Measurements from ENCODE around the gene ERICH6.

The ERICH6 gene

DNA sequence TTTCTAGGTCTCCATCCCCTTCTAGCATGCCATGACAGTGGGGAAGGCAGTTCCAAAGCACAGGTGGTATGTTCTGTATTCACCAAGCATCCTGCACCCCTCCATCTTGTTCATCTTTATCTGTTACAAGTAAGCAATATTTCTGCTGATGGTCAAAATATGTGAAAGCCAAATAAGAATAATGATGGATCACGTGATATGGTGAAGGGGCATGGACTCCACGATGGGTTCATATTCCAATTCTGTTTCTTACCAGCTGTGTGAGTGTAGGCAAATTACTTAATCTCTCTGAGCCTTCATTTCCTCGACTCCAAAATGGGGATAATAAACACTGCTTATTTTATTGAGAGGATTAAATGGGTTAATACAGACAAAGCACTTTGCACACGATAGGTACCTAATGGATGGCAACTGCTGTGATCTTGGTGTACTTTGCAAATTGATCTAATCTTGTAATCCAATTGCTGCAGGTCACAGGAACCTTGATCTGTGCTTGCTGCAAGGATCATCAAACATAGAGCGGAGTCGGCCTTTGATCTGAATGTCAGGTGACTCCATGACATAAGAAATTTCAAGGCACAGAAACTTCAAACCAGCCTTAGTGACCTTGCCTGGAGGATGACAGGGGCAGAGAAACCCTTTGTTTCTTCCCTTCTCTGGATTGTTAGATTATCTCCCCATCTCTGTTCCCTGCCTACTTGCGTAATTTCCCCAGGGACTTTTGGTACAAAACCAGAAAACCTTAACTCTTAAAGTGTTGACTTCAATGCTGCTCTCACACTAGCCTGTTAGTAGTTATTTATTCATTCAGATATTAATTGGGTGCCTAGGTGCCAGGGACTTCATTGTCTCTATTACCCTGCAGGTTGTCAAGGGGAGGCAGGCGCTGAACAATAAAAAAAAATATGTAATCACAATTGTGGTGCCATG lies 33.4 kb upstream of the ERICH6 start:
- no peak for DNase-seq (ENCODE audit: low read depth in 2 of 2)

GRCh38 chr3:150736316-150736719 lies 32.6 kb upstream of the ERICH6 start:
- DNase-seq (ENCODE audit: low read depth in 2 of 2): no peak

DNA sequence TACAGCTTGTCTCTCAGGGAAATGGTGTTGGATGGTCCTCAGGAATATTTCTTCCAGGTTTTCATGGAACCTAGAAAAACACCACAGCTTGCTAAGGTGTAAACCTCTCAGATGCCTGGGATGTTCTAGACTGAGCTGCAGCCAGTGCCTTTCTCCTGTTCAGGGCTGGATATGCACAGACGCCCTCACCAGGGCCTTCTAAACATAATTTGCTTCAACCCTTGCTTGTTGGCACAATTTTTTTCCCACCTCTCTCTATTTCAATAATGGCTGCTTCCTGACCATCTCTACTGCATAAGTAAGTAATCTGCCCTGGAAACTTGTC lies 31.0 kb upstream of the ERICH6 start:
- DNase-seq (ENCODE audit: low read depth in 2 of 2): no peak

GRCh38 chr3:150733936-150734794 lies 30.4 kb upstream of the ERICH6 start:
- no peak for DNase-seq (ENCODE audit: low read depth in 2 of 2)

DNA sequence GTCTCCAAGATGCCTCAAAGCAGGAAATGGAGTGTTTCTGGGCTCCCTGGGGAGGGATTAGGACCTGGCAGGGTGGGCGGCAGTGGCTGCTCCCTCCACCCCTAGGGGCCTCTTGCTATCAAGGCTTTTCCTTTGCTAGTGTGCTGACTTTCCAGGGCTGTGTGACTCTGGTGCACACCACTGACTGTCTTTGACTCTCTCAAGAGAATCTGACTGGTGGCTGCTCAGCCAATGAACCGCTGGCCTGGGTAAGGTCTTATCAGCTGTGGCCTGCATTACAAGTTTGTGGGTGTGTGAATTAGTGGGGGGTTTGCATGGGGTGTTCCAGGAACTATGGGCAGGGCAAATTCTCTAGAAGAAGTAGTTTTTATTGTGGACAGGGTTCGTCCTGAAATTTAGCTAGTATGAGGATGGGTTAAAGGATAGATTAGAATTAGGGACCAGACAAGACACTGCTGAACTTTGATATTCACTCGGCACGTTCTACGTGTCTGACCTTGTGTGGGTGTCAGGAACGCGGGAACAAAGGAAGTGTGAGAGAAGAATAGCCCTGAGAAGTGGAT lies 29.7 kb upstream of the ERICH6 start:
- DNase-seq (ENCODE audit: low read depth in 2 of 2): no peak

DNA sequence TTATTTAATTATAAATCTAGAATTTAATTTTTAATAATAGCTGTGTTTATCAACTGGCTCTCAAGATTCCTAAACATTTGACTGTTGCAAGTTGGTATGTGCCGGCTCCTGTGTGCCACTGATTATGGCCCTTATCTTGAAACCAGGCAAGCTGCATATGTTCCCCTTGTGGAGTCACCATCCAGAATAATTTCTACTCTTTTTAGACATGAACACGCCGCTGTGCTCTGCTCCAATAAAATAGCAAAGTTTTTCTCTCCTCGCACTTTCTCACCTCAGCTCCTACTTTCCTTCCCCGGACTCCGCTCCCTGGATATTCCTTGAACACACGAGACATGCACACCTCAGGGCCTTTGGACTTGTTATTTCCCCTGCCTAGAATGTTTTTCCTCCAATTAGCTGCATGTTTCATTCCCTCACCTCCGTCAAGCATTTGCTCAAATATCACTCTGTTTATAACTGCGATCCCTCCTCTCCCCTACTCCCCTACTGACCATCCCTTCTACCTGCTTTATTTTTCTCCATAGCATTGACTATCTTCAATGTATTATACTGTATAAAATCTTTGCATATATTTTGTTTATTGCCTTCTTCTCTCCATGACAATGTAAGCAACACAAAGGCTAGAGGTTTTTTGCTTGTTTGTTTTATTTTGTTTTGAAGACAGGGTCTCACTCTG lies 26.1 kb upstream of the ERICH6 start:
- no peak for DNase-seq (ENCODE audit: low read depth in 2 of 2)

- DNase-seq (ENCODE audit: low read depth in 2 of 2): no peak
These were observed 24.2 kb upstream of the ERICH6 start for GRCh38 chr3:150727653-150728502.

DNA sequence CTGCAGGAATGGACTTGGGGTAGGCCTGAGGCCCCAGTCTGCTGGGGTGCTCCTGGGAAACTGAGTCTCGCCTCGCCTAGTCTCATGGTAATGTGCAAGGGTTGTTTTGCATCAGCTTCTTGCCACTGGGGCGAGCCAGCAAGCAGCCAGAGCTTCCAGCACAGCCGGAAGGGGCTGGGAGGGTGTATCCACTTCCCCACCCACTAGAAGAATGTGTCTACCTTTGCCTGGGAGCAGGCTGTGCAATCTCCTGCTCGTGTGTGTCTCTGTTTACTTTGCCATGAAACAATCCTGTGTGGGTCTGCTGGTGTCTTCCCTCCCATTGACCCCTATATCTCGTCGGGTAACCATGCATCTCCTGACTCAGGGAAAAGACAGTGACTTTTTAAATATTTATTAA lies 21.8 kb upstream of the ERICH6 start:
- DNase-seq (ENCODE audit: low read depth in 2 of 2): no peak

- no peak for DNase-seq (ENCODE audit: low read depth in 2 of 2)
These were observed 20.2 kb upstream of the ERICH6 start for GRCh38 chr3:150723946-150724345.

DNA sequence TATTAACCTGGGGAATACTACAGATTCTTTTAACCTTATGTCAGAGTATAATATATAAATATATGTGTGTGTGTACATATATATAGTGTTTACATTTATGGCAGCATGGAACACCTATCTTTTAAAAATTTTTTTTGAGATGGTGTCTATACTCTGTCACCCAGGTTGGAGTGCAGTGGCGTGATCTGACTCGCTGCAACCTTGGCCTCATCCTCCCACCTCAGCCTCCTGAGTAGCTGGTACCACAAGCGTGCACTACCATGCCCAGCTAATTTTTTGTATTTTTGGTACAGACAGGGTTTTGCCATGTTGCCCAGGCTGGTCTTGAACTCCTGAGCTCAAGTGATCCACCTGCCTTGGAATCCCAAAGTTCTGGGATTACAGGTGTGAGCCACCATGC lies 18.5 kb upstream of the ERICH6 start:
- no peak for DNase-seq (ENCODE audit: low read depth in 2 of 2)

GRCh38 chr3:150721285-150722130 lies 17.8 kb upstream of the ERICH6 start:
- no peak for DNase-seq (ENCODE audit: low read depth in 2 of 2)

GRCh38 chr3:150720444-150720843 lies 16.7 kb upstream of the ERICH6 start:
- no peak for DNase-seq (ENCODE audit: low read depth in 2 of 2)

- DNase-seq (ENCODE audit: low read depth in 2 of 2): no peak
These were observed 6.4 kb upstream of the ERICH6 start for GRCh38 chr3:150710097-150710496.

GRCh38 chr3:150703299-150703755 lies 393 bp downstream of the ERICH6 start:
- DNase-seq (ENCODE audit: low read depth in 2 of 2): peak; percentile 13 to 25

DNA sequence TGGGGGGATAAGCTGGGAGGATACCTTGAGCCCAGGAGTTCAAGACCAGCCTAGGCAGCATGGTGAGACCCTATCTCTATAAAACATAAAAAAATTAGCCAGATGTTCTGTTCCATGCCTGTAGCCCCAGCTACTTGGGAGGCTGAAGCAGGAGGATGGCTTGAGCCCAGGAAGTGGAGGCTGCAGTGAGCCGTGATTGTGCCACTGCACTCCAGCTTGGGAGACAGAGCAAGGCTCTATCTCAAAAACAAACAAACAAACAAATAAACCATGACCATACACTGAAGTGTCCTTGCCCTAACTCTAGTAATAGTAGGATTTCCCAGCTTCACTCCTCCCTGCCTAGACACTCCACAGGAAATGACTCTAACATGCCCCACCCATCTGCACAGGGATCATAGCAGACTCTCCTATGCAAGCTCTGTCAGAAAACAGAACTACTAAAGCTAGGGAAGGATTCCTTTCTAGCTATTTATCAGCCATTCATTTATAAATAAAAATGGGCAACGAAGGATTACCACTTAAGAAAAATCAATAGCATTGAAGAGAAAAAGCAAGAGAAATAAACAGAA lies 4.6 kb downstream of the ERICH6 start:
- no peak for DNase-seq (ENCODE audit: low read depth in 2 of 2)

DNA sequence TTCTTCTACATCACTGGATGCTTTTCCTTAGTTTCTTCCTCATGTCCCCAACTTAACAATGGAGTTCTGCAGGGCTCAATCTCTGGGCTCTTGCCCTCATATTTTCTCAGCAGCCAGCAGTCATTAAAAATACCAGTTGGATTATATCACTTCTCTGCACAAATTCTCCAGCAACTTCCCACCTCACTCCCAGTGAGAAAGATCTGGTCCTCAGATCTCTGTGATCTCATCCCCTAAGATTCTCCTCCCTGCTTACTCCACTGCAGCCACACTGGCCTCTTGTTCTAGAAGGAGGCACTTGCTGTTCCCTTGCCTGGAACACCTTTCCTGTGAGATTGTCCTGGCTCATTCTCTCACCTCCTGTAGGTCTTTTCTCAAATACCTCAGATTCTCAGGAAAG lies 6.1 kb downstream of the ERICH6 start:
- no peak for DNase-seq (ENCODE audit: low read depth in 2 of 2)

DNA sequence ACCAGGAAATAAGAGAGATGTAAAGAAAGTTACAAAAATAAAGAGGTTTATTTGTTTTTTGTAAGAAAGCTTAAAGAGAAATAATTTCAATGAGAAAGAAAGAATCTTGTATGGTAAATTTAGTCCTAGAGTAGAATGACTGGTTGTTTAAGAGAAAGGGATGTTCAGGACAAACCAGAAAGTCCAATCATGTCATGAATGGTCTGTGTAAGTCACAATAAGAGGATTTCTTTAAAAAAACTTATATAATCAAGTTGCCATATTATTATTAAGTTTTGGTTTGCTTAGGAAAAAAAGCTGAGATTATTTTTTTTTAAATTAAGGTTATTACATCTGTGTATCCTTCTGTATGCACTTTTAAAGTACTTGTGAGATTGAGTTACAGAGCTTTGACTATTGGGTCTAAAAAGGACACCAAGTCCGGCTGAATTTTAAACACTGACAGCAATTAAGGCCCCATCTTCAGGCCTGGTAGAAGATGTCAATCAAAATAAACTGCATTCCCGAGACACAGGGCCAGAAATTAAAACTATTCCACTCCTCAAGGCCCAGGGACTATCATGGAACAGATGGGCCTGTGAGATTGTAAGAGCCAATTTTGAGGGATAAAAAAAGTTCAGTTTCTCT lies 12.2 kb downstream of the ERICH6 start:
- DNase-seq (ENCODE audit: low read depth in 2 of 2): no peak

DNA sequence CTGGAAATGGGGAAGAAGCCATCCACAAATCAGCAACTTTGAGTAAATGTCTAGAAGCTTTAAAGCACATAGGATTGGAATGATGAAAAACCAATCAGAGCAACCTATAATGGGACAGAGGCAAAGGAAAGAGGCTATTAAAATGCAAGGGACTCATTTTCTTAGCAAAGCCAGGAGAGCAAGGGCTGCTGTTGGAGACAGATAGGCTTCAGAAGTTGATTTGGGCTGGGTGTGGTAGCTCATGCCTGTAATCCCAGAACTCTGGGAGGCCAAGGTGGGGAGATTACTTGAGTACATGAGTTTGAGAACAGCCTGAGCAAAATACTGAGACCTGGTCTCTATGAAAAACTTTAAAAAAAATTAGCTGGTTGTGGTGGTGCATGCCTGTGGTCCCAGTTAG lies 16.1 kb downstream of the ERICH6 start:
- DNase-seq (ENCODE audit: low read depth in 2 of 2): no peak

GRCh38 chr3:150682824-150683223 lies 20.9 kb downstream of the ERICH6 start:
- no peak for DNase-seq (ENCODE audit: low read depth in 2 of 2)
